Ovary (tissue), 3 donors: ENCODE measurements around the gene ZNF212.

Experiments used
- CTCF ChIP-seq, 3 donors: fragments of 450-650 bp in 2 of 3; fragments of 200-600 bp in 1 of 3; IDR thresholded peaks; one replicate each; pipeline versions ENCODE4 v1.5.1 to v1.8.0; 2016 to 2022; ENCODE audit warnings: antibody characterized with exemption in 3 of 3, mild to moderate bottlenecking in 1 of 3
- EP300 ChIP-seq: sonication (generic); formaldehyde crosslinking; IDR thresholded peaks from one replicate; pipeline ENCODE4 v1.6.1; 2017; ENCODE audit warnings: antibody characterized with exemption
- POLR2A ChIP-seq: fragments of 450-650 bp; IDR thresholded peaks from one replicate; pipeline ENCODE4 v1.6.1; 2017; ENCODE audit warnings: antibody characterized with exemption, mild to moderate bottlenecking, moderate library complexity
- donor health status: DM: no; HTN: no; CAD: no.

DNA sequence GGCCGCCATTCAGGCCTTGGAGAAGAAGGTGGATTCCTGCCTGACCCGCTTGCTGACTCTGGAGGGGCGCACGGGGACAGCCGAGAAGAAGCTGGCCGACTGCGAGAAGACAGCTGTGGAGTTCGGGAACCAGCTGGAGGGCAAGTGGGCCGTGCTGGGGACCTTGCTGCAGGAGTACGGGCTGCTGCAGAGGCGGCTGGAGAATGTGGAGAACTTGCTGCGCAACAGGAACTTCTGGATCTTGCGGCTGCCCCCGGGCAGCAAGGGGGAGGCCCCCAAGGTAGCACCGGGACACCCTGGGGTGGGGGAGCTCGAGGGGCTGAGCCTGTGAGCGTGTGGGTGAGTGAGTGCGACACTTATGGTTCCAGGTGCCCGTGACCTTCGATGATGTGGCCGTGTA lies 27.0 kb downstream of the ZNF212 start:
- TF ChIP-seq CTCF (IDR thresholded peaks at IDR 0.05) (no peak), EP300 (no peak), POLR2A (no peak)
